ENCODE results near the gene KRT24.
"Not testable (repeated sequence)": the region's sequence is repeated elsewhere in the genome, so short reads cannot be mapped to it uniquely, and the experiment has no call there.

KRT24 gene

GRCh38 chr17:40703652-40704051, at the start of gene KRT24:
Gene KRT24, minus strand, starts transcription at chr17:40703752. Its CDS starts 59 bp downstream, at chr17:40703693.
- no peak within 1 kb of the TSS for H3K27ac ChIP-seq (ENCODE audit: low read length)
- no peaks in the 10 kb centered on the region for H3K4me1 ChIP-seq (ENCODE audit: control insufficient read depth, insufficient read depth, low read length)
- no peaks in the 10 kb centered on the region for H3K36me3 ChIP-seq (ENCODE audit: control insufficient read depth, insufficient read depth, low read length)
- H3K9me3 ChIP-seq (ENCODE audit: control insufficient read depth, insufficient read depth, low read length) = no peaks in the 10 kb centered on the region
- no peak within 1 kb of the TSS for H3K4me3 ChIP-seq (ENCODE audit: low read length)
- no CpG with 5 or more reads among the region's 7 CpGs for WGBS (ENCODE audit: insufficient coverage, insufficient read length)
- DNase-seq (ENCODE audit: low read depth, low spot score) = no peak
- no peaks in the 10 kb centered on the region for H3K27me3 ChIP-seq (ENCODE audit: control insufficient read depth, insufficient read depth, low read length)

- no CpG with 5 or more reads among the region's 14 CpGs for WGBS (ENCODE audit: insufficient coverage, insufficient read length)
- no peak for DNase-seq (ENCODE audit: low read depth, low spot score)
Measured at GRCh38 chr17:40751065-40751464, 47.5 kb upstream of the KRT24 start.

GRCh38 chr17:40750391-40750790, 46.8 kb upstream of the KRT24 start:
- Histone ChIP-seq H3K9me3 (ENCODE audit: control insufficient read depth, insufficient read depth, low read length) (no peaks in the 10 kb centered on the region), H3K36me3 (ENCODE audit: control insufficient read depth, insufficient read depth, low read length) (no peaks in the 10 kb centered on the region), H3K27ac (ENCODE audit: low read length) (no peak overlapping the region), H3K4me3 (ENCODE audit: low read length) (no peak overlapping the region), H3K27me3 (ENCODE audit: control insufficient read depth, insufficient read depth, low read length) (no peaks in the 10 kb centered on the region), H3K4me1 (ENCODE audit: control insufficient read depth, insufficient read depth, low read length) (no peaks in the 10 kb centered on the region; the same call in 1 of the 2 replicates)
- DNase-seq (ENCODE audit: low read depth, low spot score) = no peak
- WGBS (ENCODE audit: insufficient coverage, insufficient read length) = no CpG with 5 or more reads among the region's 6 CpGs

More at GRCh38 chr17:40751065-40751464, 47.5 kb upstream of the KRT24 start:
- H3K4me1 ChIP-seq (ENCODE audit: control insufficient read depth, insufficient read depth, low read length) = no peaks in the 10 kb centered on the region; the same call in 1 of the 2 replicates
- no peaks in the 10 kb centered on the region for H3K27me3 ChIP-seq (ENCODE audit: control insufficient read depth, insufficient read depth, low read length)
- no peak overlapping the region for H3K4me3 ChIP-seq (ENCODE audit: low read length)
- H3K27ac ChIP-seq (ENCODE audit: low read length) = no peak overlapping the region
- no peaks in the 10 kb centered on the region for H3K9me3 ChIP-seq (ENCODE audit: control insufficient read depth, insufficient read depth, low read length)
- H3K36me3 ChIP-seq (ENCODE audit: control insufficient read depth, insufficient read depth, low read length) = no peaks in the 10 kb centered on the region

GRCh38 chr17:40748666-40749065, 45.1 kb upstream of the KRT24 start:
- not testable (repeated sequence) for H3K27me3 ChIP-seq (ENCODE audit: control insufficient read depth, insufficient read depth, low read length); H3K4me1 ChIP-seq (ENCODE audit: control insufficient read depth, insufficient read depth, low read length); H3K27ac ChIP-seq (ENCODE audit: low read length); H3K9me3 ChIP-seq (ENCODE audit: control insufficient read depth, insufficient read depth, low read length); DNase-seq (ENCODE audit: low read depth, low spot score); H3K4me3 ChIP-seq (ENCODE audit: low read length); H3K36me3 ChIP-seq (ENCODE audit: control insufficient read depth, insufficient read depth, low read length)
- WGBS (ENCODE audit: insufficient coverage, insufficient read length) = no CpG with 5 or more reads among the region's 1 CpG

- Histone ChIP-seq H3K27me3 (ENCODE audit: control insufficient read depth, insufficient read depth, low read length) (no peaks in the 10 kb centered on the region), H3K4me1 (ENCODE audit: control insufficient read depth, insufficient read depth, low read length) (no peaks in the 10 kb centered on the region), H3K36me3 (ENCODE audit: control insufficient read depth, insufficient read depth, low read length) (no peaks in the 10 kb centered on the region), H3K9me3 (ENCODE audit: control insufficient read depth, insufficient read depth, low read length) (no peaks in the 10 kb centered on the region), H3K4me3 (ENCODE audit: low read length) (no peak overlapping the region), H3K27ac (ENCODE audit: low read length) (no peak overlapping the region)
- WGBS (ENCODE audit: insufficient coverage, insufficient read length) = no CpG with 5 or more reads among the region's 4 CpGs
- no peak for DNase-seq (ENCODE audit: low read depth, low spot score)
Measured at GRCh38 chr17:40738553-40738952, 35.0 kb upstream of the KRT24 start.

GRCh38 chr17:40735016-40735415, 31.5 kb upstream of the KRT24 start:
- no peak overlapping the region for H3K4me3 ChIP-seq (ENCODE audit: low read length)
- no peak for DNase-seq (ENCODE audit: low read depth, low spot score)
- H3K9me3 ChIP-seq (ENCODE audit: control insufficient read depth, insufficient read depth, low read length) = no peaks in the 10 kb centered on the region
- WGBS (ENCODE audit: insufficient coverage, insufficient read length) = no CpG with 5 or more reads among the region's 1 CpG
- H3K36me3 ChIP-seq (ENCODE audit: control insufficient read depth, insufficient read depth, low read length) = no peaks in the 10 kb centered on the region
- H3K4me1 ChIP-seq (ENCODE audit: control insufficient read depth, insufficient read depth, low read length) = no peaks in the 10 kb centered on the region
- H3K27me3 ChIP-seq (ENCODE audit: control insufficient read depth, insufficient read depth, low read length) = no peaks in the 10 kb centered on the region
- H3K27ac ChIP-seq (ENCODE audit: low read length) = no peak overlapping the region

- H3K4me3 ChIP-seq (ENCODE audit: low read length) = no peak overlapping the region
- H3K36me3 ChIP-seq (ENCODE audit: control insufficient read depth, insufficient read depth, low read length) = no peaks in the 10 kb centered on the region
- H3K27me3 ChIP-seq (ENCODE audit: control insufficient read depth, insufficient read depth, low read length) = no peaks in the 10 kb centered on the region
- no CpG with 5 or more reads among the region's 6 CpGs for WGBS (ENCODE audit: insufficient coverage, insufficient read length)
- no peak for DNase-seq (ENCODE audit: low read depth, low spot score)
- H3K27ac ChIP-seq (ENCODE audit: low read length) = no peak overlapping the region
- no peaks in the 10 kb centered on the region for H3K4me1 ChIP-seq (ENCODE audit: control insufficient read depth, insufficient read depth, low read length)
- H3K9me3 ChIP-seq (ENCODE audit: control insufficient read depth, insufficient read depth, low read length) = no peaks in the 10 kb centered on the region
Measured at GRCh38 chr17:40734018-40734417, 30.5 kb upstream of the KRT24 start.

GRCh38 chr17:40730970-40731369, 27.4 kb upstream of the KRT24 start:
- Histone ChIP-seq H3K4me3 (ENCODE audit: low read length) (no peak overlapping the region), H3K27ac (ENCODE audit: low read length) (no peak overlapping the region), H3K4me1 (ENCODE audit: control insufficient read depth, insufficient read depth, low read length) (no peaks in the 10 kb centered on the region), H3K36me3 (ENCODE audit: control insufficient read depth, insufficient read depth, low read length) (no peaks in the 10 kb centered on the region), H3K9me3 (ENCODE audit: control insufficient read depth, insufficient read depth, low read length) (no peaks in the 10 kb centered on the region), H3K27me3 (ENCODE audit: control insufficient read depth, insufficient read depth, low read length) (no peaks in the 10 kb centered on the region)
- no peak for DNase-seq (ENCODE audit: low read depth, low spot score)
- no CpG with 5 or more reads among the region's 1 CpG for WGBS (ENCODE audit: insufficient coverage, insufficient read length)

- Histone ChIP-seq H3K4me3 (ENCODE audit: low read length) (no peak overlapping the region), H3K9me3 (ENCODE audit: control insufficient read depth, insufficient read depth, low read length) (no peaks in the 10 kb centered on the region), H3K27ac (ENCODE audit: low read length) (no peak overlapping the region), H3K27me3 (ENCODE audit: control insufficient read depth, insufficient read depth, low read length) (no peaks in the 10 kb centered on the region), H3K36me3 (ENCODE audit: control insufficient read depth, insufficient read depth, low read length) (no peaks in the 10 kb centered on the region), H3K4me1 (ENCODE audit: control insufficient read depth, insufficient read depth, low read length) (no peaks in the 10 kb centered on the region)
- WGBS (ENCODE audit: insufficient coverage, insufficient read length) = no CpG with 5 or more reads among the region's 8 CpGs
- no peak for DNase-seq (ENCODE audit: low read depth, low spot score)
Measured at GRCh38 chr17:40727447-40728231, 24.1 kb upstream of the KRT24 start.

- H3K9me3 ChIP-seq (ENCODE audit: control insufficient read depth, insufficient read depth, low read length) = no peaks in the 10 kb centered on the region
- H3K36me3 ChIP-seq (ENCODE audit: control insufficient read depth, insufficient read depth, low read length) = no peaks in the 10 kb centered on the region
- no peak overlapping the region for H3K4me3 ChIP-seq (ENCODE audit: low read length)
- H3K27me3 ChIP-seq (ENCODE audit: control insufficient read depth, insufficient read depth, low read length) = no peaks in the 10 kb centered on the region
- no peak overlapping the region for H3K27ac ChIP-seq (ENCODE audit: low read length)
- no peak for DNase-seq (ENCODE audit: low read depth, low spot score)
- WGBS (ENCODE audit: insufficient coverage, insufficient read length) = no CpG with 5 or more reads among the region's 2 CpGs
- no peaks in the 10 kb centered on the region for H3K4me1 ChIP-seq (ENCODE audit: control insufficient read depth, insufficient read depth, low read length)
Measured at GRCh38 chr17:40726919-40727318, 23.4 kb upstream of the KRT24 start.

- H3K27ac ChIP-seq (ENCODE audit: low read length) = no peak overlapping the region
- DNase-seq (ENCODE audit: low read depth, low spot score) = no peak
- WGBS (ENCODE audit: insufficient coverage, insufficient read length) = no CpG with 5 or more reads among the region's 1 CpG
- H3K27me3 ChIP-seq (ENCODE audit: control insufficient read depth, insufficient read depth, low read length) = no peaks in the 10 kb centered on the region
- no peaks in the 10 kb centered on the region for H3K9me3 ChIP-seq (ENCODE audit: control insufficient read depth, insufficient read depth, low read length)
- H3K36me3 ChIP-seq (ENCODE audit: control insufficient read depth, insufficient read depth, low read length) = no peaks in the 10 kb centered on the region
- H3K4me1 ChIP-seq (ENCODE audit: control insufficient read depth, insufficient read depth, low read length) = no peaks in the 10 kb centered on the region
- H3K4me3 ChIP-seq (ENCODE audit: low read length) = no peak overlapping the region
Measured at GRCh38 chr17:40724656-40725055, 21.1 kb upstream of the KRT24 start.

All from iPS DF 6.9 (cell line).